DOHH2 (cell line): ENCODE results near the gene COMMD7.

ENCODE experiments used
- H3F3A ChIP-seq: fragments of 200-600 bp; sonication (generic), shearing (Covaris generic); 2 replicates; pipeline ENCODE4 v1.6.0; 2016; ENCODE audit warnings: antibody characterized with exemption, mild to moderate bottlenecking; ENCODE audit not compliant: control insufficient read depth, insufficient read depth
- H3K27ac ChIP-seq: fragments of 200-600 bp; sonication (generic); 2 replicates; pipeline ENCODE4 v1.5.1; 2014; ENCODE audit warnings: low read depth, mild to moderate bottlenecking, low read length, moderate library complexity
- H3K27me3 ChIP-seq: fragments of 200-600 bp; sonication (generic); 2 replicates; pipeline ENCODE4 v1.6.1; 2014; ENCODE audit warnings: mild to moderate bottlenecking, low read length, mixed read lengths; ENCODE audit not compliant: control insufficient read depth
- H3K36me3 ChIP-seq: fragments of 200-600 bp; sonication (generic); 2 replicates; pipeline ENCODE4 v1.6.1; 2014; ENCODE audit warnings: mild to moderate bottlenecking, low read length, moderate library complexity, mixed read lengths; ENCODE audit not compliant: control insufficient read depth
- H3K4me1 ChIP-seq: fragments of 200-600 bp; sonication (generic); 2 replicates; pipeline ENCODE4 v1.6.1; 2014; ENCODE audit warnings: mild to moderate bottlenecking, low read length, mixed read lengths; ENCODE audit not compliant: control insufficient read depth
- H3K4me2 ChIP-seq: fragments of 200-600 bp; sonication (generic); 2 replicates; pipeline ENCODE4 v1.6.0; 2014; ENCODE audit warnings: mild to moderate bottlenecking, low read length, moderate library complexity
- H3K4me3 ChIP-seq: fragments of 200-600 bp; sonication (generic); 2 replicates; pipeline ENCODE4 v1.5.1; 2014; ENCODE audit warnings: mild to moderate bottlenecking, low read length, mixed read lengths
- H3K79me2 ChIP-seq: fragments of 200-600 bp; sonication (generic); 2 replicates; pipeline ENCODE4 v1.6.1; 2014; ENCODE audit warnings: mild to moderate bottlenecking, low read length, mixed read lengths; ENCODE audit not compliant: control insufficient read depth
- H3K9me2 ChIP-seq: fragments of 200-600 bp; sonication (generic); replicated peaks from 2 replicates; pipeline ENCODE4 v1.6.1; 2014; ENCODE audit warnings: mild to moderate bottlenecking, low read length, mixed read lengths; ENCODE audit not compliant: control insufficient read depth
- H3K9me3 ChIP-seq: fragments of 200-600 bp; sonication (generic); 2 replicates; pipeline ENCODE4 v1.6.1; 2014; ENCODE audit warnings: antibody characterized with exemption, low read length, mixed read lengths; ENCODE audit not compliant: control insufficient read depth, insufficient read depth
- H4K20me1 ChIP-seq: fragments of 200-600 bp; sonication (generic); 2 replicates; pipeline ENCODE4 v1.6.0; 2014; ENCODE audit warnings: low read depth, mild to moderate bottlenecking, antibody characterized with exemption, low read length, moderate library complexity; ENCODE audit not compliant: control insufficient read depth, insufficient read depth
- CTCF ChIP-seq: fragments of 200-600 bp; sonication (generic); IDR thresholded peaks from one replicate; pipeline ENCODE4 v1.5.1; 2014; ENCODE audit warnings: antibody characterized with exemption, mild to moderate bottlenecking, low read depth, low read length; ENCODE audit not compliant: poor library complexity, severe bottlenecking
- EZH2phosphoT487 ChIP-seq: fragments of 200-600 bp; sonication (generic); IDR thresholded peaks from 2 replicates; pipeline ENCODE4 v1.6.1; 2017; ENCODE audit warnings: borderline replicate concordance, mild to moderate bottlenecking, antibody characterized with exemption, low read length, moderate library complexity, mixed read lengths

Gene COMMD7

GRCh38 chr20:32743237-32744112 is at the start of gene COMMD7:
COMMD7 (minus strand) TSS chr20:32743467; CDS start chr20:32743391, 76 bp downstream.
- Histone ChIP-seq H3K4me1 (peaks cover 25% of the 10 kb centered on the region), H3K9me2 (no peaks in the 10 kb centered on the region), H3K36me3 (no peaks in the 10 kb centered on the region), H3F3A (0 out of 2 replicates have a peak, but pooled peaks cover 4% of the 10 kb centered on the region), H3K27me3 (no peaks in the 10 kb centered on the region), H3K79me2 (peaks cover 8% of the 10 kb centered on the region), H3K9me3 (no peaks in the 10 kb centered on the region), H4K20me1 (no peaks in the 10 kb centered on the region), H3K27ac (peak within 1 kb of the TSS; percentile 9; the same call in 1 of the 2 replicates), H3K4me2 (peak within 1 kb of the TSS; percentile 74), H3K4me3 (peak within 1 kb of the TSS; percentile 69)
- no peak for TF ChIP-seq EZH2phosphoT487
- TF ChIP-seq CTCF: no peak

GRCh38 chr20:32792731-32793458 is 49.6 kb upstream of the COMMD7 start:
- Histone ChIP-seq H3K9me2 (no peaks in the 10 kb centered on the region), H3F3A (no peaks in the 10 kb centered on the region), H3K36me3 (no peaks in the 10 kb centered on the region), H3K4me3 (no peak overlapping the region), H3K79me2 (no peaks in the 10 kb centered on the region), H4K20me1 (no peaks in the 10 kb centered on the region), H3K27me3 (no peaks in the 10 kb centered on the region), H3K9me3 (no peaks in the 10 kb centered on the region), H3K4me1 (peaks cover 27% of the 10 kb centered on the region), H3K27ac (no peak overlapping the region), H3K4me2 (no peak overlapping the region)
- TF ChIP-seq EZH2phosphoT487 (no peak), CTCF (no peak)

GRCh38 chr20:32792316-32792715 is 49.0 kb upstream of the COMMD7 start:
- Histone ChIP-seq H3K36me3 (no peaks in the 10 kb centered on the region), H3K4me1 (peaks cover 27% of the 10 kb centered on the region), H3K79me2 (no peaks in the 10 kb centered on the region), H3K4me2 (no peak overlapping the region), H3K9me2 (no peaks in the 10 kb centered on the region), H3F3A (no peaks in the 10 kb centered on the region), H3K27me3 (no peaks in the 10 kb centered on the region), H3K4me3 (no peak overlapping the region), H3K27ac (no peak overlapping the region), H4K20me1 (no peaks in the 10 kb centered on the region), H3K9me3 (no peaks in the 10 kb centered on the region)
- TF ChIP-seq EZH2phosphoT487 (no peak), CTCF (no peak)
